ENCODE measurements around the gene GPR50.

DNA sequence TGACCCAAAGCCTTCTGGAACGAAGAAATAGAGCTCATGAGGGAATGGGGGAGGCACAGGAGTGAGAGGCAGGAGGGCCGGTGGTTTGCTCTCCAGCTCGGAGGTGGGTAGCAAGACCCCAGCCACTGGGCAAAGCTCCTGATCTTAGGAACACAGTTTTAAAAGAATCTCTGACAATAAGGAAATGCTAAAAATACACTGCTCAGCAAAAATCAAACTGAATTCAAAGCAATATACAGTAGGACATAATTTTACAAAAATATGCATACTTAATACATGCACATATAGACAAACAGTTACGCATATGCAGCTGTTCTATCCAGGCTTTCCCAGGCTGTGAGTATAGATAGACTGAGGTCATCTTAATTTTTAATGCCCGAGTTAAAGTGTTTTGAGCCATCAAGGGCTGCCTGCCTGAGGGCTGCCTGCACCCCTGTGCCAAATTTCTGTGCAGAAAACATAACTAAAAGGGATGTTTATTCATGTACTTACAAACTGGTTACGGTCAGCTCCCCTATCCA is 6.9 kb downstream of the GPR50 start:
- TF ChIP-seq, protein P1, sequence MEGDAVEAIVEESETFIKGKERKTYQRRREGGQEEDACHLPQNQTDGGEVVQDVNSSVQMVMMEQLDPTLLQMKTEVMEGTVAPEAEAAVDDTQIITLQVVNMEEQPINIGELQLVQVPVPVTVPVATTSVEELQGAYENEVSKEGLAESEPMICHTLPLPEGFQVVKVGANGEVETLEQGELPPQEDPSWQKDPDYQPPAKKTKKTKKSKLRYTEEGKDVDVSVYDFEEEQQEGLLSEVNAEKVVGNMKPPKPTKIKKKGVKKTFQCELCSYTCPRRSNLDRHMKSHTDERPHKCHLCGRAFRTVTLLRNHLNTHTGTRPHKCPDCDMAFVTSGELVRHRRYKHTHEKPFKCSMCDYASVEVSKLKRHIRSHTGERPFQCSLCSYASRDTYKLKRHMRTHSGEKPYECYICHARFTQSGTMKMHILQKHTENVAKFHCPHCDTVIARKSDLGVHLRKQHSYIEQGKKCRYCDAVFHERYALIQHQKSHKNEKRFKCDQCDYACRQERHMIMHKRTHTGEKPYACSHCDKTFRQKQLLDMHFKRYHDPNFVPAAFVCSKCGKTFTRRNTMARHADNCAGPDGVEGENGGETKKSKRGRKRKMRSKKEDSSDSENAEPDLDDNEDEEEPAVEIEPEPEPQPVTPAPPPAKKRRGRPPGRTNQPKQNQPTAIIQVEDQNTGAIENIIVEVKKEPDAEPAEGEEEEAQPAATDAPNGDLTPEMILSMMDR (IDR thresholded peaks at IDR 0.05 in 2 of 3, conservative IDR thresholded peaks at IDR 0.05 in 1 of 3; ENCODE audit: borderline replicate concordance in 1 of 3, insufficient read depth in 1 of 3, low read depth in 2 of 3, low read length in 2 of 3): no peak
- no peak for TF ChIP-seq TCF7L2 (IDR thresholded peaks at IDR 0.05; ENCODE audit: borderline replicate concordance, extremely low read depth, insufficient read depth, insufficient read length)
- no peak for TF ChIP-seq MAX (IDR thresholded peaks at IDR 0.05)
- TF ChIP-seq POLR2AphosphoS5 (IDR thresholded peaks at IDR 0.05; ENCODE audit: low read depth, low read length): no peak
- TF ChIP-seq POLR2A (IDR thresholded peaks at IDR 0.05; ENCODE audit: borderline replicate concordance, extremely low read depth, insufficient read depth, insufficient read length): no peak
- no peak for TF ChIP-seq ZBTB33 (IDR thresholded peaks at IDR 0.05; ENCODE audit: extremely low read depth, insufficient replicate concordance, low read length)
- TF ChIP-seq SIN3A (IDR thresholded peaks at IDR 0.05; ENCODE audit: low read depth): no peak

Measured in HCT116 (cell line).